GM08714 (cell line): ENCODE results near the gene TEX53.

Experiments used
- H3K4me3 ChIP-seq: fragments of 200-500 bp; sonication (Bioruptor generic); 2 replicates; pipeline ENCODE4 v1.5.1; 2014; ENCODE audit warnings: mild to moderate bottlenecking, low read length, inconsistent platforms
- ZNF274 ChIP-seq: IDR thresholded peaks from 2 replicates; pipeline ENCODE4 v1.6.1; 2012; ENCODE audit warnings: mild to moderate bottlenecking, low read depth, low read length

TEX53 gene

DNA sequence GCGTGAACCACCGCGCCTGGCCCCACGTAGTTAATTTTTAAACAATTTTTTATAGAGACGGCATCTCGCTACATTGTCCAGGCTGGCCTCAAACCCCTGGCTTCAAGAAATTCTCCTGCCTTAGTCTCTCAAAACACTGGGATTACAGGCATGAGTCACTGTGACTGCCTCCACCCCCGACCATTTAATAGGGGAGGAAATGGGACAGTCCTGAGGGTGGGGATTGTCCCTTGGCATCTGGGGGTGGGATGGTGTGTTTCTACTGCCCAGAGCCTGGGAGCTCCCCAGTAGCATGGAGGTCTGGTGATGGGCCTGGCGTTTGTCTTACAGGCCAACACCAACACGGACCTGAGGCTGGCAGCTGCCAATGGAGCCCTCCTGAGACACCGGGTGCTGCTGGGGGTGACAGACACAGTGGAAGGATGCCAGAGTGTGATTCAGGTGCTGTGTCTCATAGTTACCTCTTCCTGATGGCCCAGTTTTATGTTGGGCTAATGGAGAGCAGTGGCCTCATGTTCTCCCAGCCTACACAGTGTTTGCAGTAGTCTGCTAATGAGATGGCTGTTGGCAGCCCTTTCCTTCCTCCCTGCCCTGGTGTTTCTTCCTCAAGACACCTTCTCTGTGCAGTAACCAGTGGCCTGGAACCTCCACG is 24.0 kb downstream of the TEX53 start:
- H3K4me3 ChIP-seq = no peak overlapping the region
- no peak for TF ChIP-seq ZNF274

DNA sequence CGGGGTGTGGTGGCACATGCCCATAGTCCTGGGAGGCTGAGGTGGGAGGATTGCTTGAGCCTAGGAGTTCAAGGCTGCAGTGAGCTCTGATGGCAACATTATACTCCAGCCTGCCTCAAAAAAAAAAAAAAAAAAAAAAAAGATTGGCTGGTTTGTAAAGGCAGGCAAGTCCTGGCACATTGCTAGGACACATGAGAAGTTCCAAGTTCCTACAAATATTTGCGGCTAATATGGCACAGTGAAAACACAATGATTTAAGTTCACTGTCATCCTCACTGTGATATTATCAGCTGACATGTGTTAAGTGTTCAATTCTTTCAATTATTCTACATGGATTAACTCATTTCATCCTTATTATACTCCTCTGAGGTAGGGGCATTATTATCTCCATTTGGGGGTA is 26.4 kb downstream of the TEX53 start:
- no peak overlapping the region for H3K4me3 ChIP-seq
- no peak for TF ChIP-seq ZNF274

DNA sequence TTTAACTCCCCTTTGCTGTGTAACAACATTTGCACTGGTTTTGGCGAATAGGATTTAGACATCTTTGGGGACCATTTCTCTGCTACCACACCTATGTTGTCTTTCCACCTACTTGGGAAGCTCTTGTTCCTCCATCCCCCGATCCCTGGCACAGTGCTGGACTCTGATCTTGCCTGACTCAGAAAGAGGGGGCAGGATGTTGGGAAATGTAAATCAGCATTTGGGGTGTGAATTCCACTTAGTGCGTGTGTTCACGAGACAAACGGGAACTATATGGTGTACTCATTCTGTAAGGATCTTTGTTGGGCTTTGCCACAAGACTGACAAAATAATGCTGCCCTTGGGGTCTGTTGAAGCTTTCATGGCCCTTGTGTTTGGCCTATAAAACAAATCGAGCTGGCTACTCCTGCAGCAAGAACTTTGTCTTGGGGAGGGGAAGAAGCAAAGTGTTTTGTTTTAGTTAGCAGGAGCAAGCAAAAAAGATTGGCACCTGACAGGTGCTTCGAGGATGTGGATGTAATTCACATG is 28.0 kb downstream of the TEX53 start:
- TF ChIP-seq ZNF274 = no peak

DNA sequence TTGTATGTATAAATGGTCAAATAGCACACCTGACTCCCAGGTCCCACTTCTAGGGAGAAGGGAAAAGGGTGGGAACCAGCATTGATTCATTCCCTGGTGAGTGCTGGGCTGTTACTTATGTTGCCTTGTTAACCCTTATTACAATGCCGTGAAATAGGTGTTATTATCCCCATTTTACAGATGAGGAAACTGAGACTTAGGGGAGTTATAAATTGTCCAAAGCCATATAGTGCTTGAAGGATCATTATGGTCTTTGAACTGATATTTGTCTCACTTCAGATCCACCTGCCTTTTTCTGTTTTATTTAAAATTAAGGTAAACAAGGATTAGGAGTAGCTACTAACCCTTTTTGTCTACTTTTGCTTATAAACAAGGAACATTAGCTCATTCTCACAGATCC is 30.1 kb downstream of the TEX53 start:
- no peak overlapping the region for H3K4me3 ChIP-seq
- no peak for TF ChIP-seq ZNF274

More for the DNA sequence above, 28.0 kb downstream of the TEX53 start:
- no peak overlapping the region for H3K4me3 ChIP-seq

DNA sequence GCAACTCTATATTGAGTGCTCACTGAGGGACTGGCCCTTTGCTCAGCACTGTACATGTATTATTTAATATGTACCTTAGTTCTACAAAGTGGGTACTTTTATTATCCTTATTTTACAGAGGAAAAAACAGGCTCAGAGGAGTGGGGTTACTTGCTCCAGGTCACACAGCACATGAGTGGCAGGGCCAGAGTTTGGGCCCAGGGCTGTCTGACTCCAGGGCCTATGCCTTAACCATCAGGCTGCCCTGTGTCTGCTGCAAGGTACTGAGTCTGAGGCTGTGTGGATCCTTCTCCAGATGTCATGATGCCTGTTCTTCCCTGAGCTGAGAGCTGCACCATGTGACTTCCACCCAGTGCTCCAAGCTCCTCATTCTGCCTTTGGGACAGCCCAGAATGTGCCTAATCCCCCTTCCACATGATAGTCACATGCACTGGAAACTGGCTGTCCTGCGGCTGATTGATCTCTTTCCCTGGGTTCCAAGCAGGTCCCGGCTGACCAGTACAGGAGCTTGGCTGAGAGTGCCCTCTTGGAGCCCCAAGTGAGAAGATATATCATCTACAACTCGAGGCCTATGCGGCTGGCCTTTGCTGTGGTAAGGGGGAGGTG is 31.1 kb downstream of the TEX53 start:
- TF ChIP-seq ZNF274 = no peak

DNA sequence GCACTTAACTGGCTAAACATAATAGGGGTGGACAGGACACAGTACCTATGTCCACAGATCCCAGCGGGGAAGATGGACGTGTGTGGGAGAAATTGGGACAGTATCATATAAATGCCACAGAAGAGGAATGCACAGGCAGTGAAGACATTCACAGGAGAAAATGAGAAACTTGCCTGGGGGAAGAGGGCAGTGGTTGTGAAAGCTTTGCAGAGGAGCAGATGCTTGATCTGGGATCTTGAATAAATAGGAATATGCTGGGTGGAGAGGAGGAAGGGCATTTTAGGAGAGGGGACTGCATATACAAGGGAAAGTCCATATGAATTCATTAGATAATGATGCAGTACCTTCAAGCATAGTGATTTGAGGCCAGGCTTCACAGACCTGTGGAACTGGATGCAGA is 32.9 kb downstream of the TEX53 start:
- no peak for TF ChIP-seq ZNF274
- H3K4me3 ChIP-seq = no peak overlapping the region

More for the DNA sequence above, 31.1 kb downstream of the TEX53 start:
- H3K4me3 ChIP-seq = no peak overlapping the region

DNA sequence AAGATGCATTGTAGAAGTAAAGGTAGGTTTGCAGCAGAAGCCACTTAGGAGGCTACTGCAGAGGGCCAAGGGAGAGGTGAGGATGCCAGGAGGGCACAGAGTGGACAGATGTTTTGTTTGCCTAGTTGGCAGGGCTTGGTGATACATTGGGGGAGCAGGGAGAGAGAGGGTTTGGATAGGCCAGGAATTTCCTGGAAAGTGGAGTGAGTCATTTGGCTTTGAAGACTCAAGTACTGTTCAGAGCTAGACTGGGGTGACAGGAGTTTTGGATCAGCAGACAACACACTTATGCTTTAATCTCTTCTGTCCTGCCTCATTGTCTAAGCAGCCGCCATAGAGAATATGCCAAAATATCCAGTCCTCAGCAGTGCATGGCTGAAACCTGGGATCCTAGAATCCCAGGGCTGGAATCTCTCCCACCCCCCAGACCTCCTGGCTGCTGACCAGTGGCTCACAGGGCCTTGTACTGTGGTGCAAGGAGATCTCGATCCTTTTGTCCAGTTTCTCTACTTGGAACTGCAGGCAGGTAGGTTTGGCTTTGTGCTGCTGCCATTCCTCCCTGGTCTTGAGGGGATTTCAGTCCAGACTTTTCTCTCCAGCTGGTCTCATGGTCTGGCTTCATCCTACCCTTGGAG is 35.5 kb downstream of the TEX53 start:
- H3K4me3 ChIP-seq = no peak overlapping the region
- no peak for TF ChIP-seq ZNF274

DNA sequence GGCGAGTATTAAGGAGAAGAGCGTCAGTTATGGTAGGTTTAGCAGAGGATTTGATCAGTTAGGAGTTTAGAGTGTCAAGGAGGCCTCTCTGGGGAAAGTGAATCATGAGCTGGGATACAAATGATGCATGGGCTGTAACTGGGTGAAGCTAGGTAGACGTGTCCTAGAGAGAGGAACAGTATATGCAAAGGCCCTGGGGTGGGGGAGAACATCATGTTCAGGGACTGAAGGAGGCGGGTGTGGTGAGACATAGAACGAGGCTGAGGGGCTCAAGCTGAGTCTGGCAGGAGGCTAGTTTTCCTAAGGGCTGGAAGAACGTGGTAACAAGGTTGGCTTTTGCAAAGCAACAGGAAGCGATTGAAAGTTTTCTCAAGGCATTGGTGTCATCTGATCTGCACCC is 36.0 kb downstream of the TEX53 start:
- H3K4me3 ChIP-seq = no peak overlapping the region
- no peak for TF ChIP-seq ZNF274

DNA sequence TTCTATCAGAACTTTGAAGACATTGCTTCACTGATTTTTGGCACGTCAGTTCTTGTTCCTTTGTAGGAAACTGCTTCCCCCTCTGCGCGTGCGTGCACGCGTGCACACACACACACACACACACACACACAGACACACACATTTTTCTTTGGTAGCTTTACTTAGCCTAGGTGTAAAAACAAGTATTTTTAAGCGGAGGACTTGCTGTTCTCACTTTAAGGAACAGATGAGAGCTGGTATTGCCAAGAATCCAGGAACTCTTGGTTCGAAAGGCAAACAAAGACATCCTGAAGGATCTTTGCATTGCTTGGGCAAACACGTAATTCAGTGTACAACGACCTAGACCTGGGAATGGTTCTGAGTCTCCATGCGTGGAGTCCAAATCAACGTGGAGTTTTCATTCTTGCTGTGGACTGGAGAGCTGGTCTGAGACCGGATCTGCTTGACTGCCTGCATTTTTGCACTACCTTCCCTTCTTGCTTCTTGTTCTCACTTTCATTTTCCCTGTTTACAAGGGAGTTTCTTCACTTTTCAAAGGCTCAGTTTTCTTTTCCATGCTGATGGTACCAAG is 38.3 kb downstream of the TEX53 start:
- H3K4me3 ChIP-seq = peak overlapping the region; percentile 63; the same call in 1 of the 2 replicates
- TF ChIP-seq ZNF274 = no peak

DNA sequence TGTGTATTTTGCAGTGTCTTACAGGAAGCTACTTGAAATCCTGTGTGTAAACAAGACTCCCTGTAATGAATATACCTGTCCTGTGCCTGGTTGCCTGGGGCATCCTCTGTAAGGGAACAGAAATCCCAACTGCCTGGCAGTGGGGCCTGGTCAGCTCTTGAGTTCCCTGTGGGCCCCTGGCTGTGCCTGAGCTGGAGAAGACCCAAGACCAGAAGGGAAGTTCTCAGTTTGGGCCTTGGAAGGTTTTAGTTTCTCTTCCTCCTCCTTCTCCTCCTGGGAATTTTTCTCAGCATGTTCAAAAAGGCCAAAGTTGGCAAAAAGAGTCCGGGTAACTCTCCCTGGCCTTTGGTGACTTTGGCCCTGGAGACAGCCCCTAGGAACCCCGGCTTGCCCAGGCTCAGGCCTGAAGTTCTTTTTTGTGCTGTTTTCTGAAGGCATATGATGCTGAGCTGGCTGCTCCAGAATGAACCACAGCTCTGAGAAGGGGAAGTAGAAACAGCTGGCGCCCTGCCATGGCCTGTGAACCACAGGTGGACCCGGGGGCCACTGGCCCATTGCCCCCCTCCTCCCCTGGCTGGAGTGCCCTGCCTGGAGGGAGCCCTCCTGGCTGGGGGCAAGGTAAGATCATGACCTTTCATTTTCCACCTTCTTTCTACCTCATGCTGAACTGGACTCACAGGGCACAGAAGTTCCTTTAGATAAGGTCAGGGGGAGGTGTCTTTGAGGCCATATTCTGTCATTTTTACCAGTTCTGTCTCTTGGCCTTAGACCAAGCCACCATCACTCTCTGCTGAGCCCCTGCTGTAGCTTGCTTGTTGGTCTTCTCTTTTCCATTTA is 40.7 kb downstream of the TEX53 start:
- no peak for TF ChIP-seq ZNF274
- no peak overlapping the region for H3K4me3 ChIP-seq

DNA sequence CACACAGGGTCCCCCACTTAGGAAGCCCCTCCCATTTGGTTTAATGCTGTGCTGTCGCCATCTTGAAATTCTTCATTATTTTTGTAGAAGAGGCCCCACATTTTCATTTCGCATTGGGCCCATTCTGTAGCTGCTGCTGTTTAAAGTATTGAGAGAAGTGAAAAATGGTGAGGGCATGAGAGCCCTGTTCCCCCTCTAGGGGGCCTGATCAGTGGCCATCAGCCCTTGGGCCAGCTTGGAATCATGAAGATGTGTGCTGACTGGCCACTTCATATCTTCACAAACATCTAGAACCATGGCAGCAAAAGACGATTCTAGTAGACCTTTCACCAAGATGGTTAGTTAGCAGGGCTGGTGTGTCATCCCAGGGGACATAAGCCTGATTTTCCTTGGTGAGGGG is 43.2 kb downstream of the TEX53 start:
- H3K4me3 ChIP-seq = no peak overlapping the region
- TF ChIP-seq ZNF274 = no peak

DNA sequence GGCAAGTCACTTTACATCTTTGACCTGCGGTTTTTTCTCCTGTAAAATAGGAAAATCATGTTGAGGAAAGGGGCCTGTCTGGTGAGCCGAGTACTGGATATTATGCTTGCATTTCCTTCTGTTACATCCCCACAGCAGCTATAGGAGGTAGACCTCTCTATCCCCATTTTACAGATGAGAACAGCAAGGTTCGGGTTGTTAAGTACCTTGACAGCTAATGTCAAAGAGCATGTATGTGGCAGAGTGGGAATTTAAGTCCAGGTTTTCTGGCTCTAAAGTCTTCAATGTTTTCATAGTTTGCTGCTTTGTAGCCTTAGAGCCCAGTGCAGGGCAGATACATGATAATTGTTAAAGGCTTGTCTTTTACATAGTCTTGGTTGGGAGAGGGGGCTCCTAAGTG is 43.7 kb downstream of the TEX53 start:
- no peak for TF ChIP-seq ZNF274
- no peak overlapping the region for H3K4me3 ChIP-seq

DNA sequence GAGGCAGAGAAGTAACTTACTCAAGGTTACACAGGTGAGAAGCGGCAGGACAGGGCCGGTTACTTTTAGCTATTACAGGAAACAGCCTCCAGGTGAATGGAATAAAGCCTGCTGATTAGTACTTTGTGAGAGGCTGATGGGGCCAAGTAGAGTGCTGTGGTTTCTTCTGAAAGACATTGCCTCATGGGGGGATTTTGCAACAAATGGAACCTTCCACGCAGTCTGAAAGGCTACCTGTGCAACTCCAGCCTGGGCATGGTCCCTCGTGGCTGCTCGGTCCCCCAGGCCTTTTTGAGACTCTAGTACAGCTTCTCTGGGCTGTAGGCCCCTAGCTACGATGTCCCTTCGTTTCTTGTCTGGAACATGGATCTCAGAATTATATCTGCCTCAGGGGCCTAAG is 44.5 kb downstream of the TEX53 start:
- no peak for TF ChIP-seq ZNF274
- H3K4me3 ChIP-seq = no peak overlapping the region; the same call in 1 of the 2 replicates
